Gastrocnemius medialis (tissue), 4 donors: ENCODE data around the gene TPSB2.
"Not testable (repeated sequence)": the region's sequence is repeated elsewhere in the genome, so short reads cannot be mapped to it uniquely, and the experiment has no call there.

Experiments
- CTCF ChIP-seq, 5 experiments: fragments of 450-650 bp in 3 of 5; fragments of 200-600 bp in 2 of 5; sonication (generic) in 2 of 5; IDR thresholded peaks in 4 of 5; conservative IDR thresholded peaks in 1 of 5; 1 replicate in 4 of 5; 2 replicates in 1 of 5; pipeline ENCODE4 v1.5.1; 2016 to 2019; ENCODE audit warnings: antibody characterized with exemption in 5 of 5, mild to moderate bottlenecking in 3 of 5, moderate library complexity in 3 of 5
- POLR2A ChIP-seq, 2 donors: fragments of 450-650 bp; IDR thresholded peaks; one replicate each; pipeline ENCODE4 v1.6.1; 2017; ENCODE audit warnings: antibody characterized with exemption in 2 of 2, mild to moderate bottlenecking in 2 of 2, moderate library complexity in 2 of 2

- TF ChIP-seq CTCF (IDR thresholded peaks at IDR 0.05 in 4 of 5, conservative IDR thresholded peaks at IDR 0.05 in 1 of 5); POLR2A (IDR thresholded peaks at IDR 0.05): not testable (repeated sequence)
Observed at GRCh38 chr16:1225728-1226311, 4.2 kb downstream of the TPSB2 start.
